OCI-LY7 (cell line): ENCODE data around the gene C12orf76. TPM values are rescaled to one million over a fixed set of nuclear protein-coding genes. Genes with fewer than 3 reads are reported as not detected.

ENCODE experiments used
- BruUV-seq: library from RNA; stranded (reverse); fragments of 400-500 nt; replicated peaks from 2 replicates; lab custom pipeline; 2021; lab: Mats Ljungman, UMichigan
- CTCF ChIA-PET: fragments of 300-600 bp; sonication (Branson Sonifier 250); formaldehyde crosslinking; loops from one replicate; lab custom pipeline; 2022; ENCODE audit warnings: antibody characterized with exemption; ENCODE audit not compliant: unreplicated experiment; lab: Charles Lee
- POLR2A ChIA-PET: fragments of 300-600 bp; sonication (Branson Sonifier 250); formaldehyde crosslinking; loops from one replicate; lab custom pipeline; 2022; ENCODE audit warnings: antibody characterized with exemption; lab: Charles Lee
- DNase-seq: peaks from one replicate; pipeline ENCODE4 v3.0.0-alpha.2; 2015; ENCODE audit warnings: low spot score
- H2AFZ ChIP-seq: fragments of 200-600 bp; sonication (generic), shearing (Covaris generic); 2 replicates; pipeline ENCODE4 v1.6.1; 2014; ENCODE audit warnings: mild to moderate bottlenecking, antibody characterized with exemption, low read length, moderate library complexity
- H3K27ac ChIP-seq: fragments of 200-600 bp; sonication (generic); 2 replicates; pipeline ENCODE4 v1.5.1; 2014; ENCODE audit warnings: mixed run types, low read depth, mild to moderate bottlenecking, moderate library complexity, low read length, inconsistent platforms; ENCODE audit not compliant: poor library complexity, severe bottlenecking
- H3K36me3 ChIP-seq: fragments of 200-600 bp; sonication (generic); 2 replicates; pipeline ENCODE4 v1.6.1; 2014; ENCODE audit warnings: mild to moderate bottlenecking, antibody characterized with exemption, low read length, moderate library complexity, mixed read lengths; ENCODE audit not compliant: insufficient read depth
- H3K4me1 ChIP-seq: fragments of 200-600 bp; sonication (generic); 2 replicates; pipeline ENCODE4 v1.5.1; 2014; ENCODE audit warnings: mild to moderate bottlenecking, low read length; ENCODE audit not compliant: insufficient read depth, poor library complexity, severe bottlenecking
- H3K4me2 ChIP-seq: fragments of 200-600 bp; sonication (generic); 2 replicates; pipeline ENCODE4 v1.6.1; 2014; ENCODE audit warnings: mild to moderate bottlenecking, low read length
- H3K4me3 ChIP-seq: fragments of 200-600 bp; sonication (generic); 2 replicates; pipeline ENCODE4 v1.5.1; 2014; ENCODE audit warnings: mild to moderate bottlenecking, low read depth, low read length; ENCODE audit not compliant: poor library complexity, severe bottlenecking
- H3K79me2 ChIP-seq: fragments of 200-600 bp; sonication (generic); 2 replicates; pipeline ENCODE4 v1.6.1; 2016; ENCODE audit warnings: low read depth, mild to moderate bottlenecking, low read length, moderate library complexity, mixed read lengths; ENCODE audit not compliant: insufficient read depth
- H3K9me2 ChIP-seq: fragments of 200-600 bp; sonication (generic); 2 replicates; pipeline ENCODE4 v1.6.1; 2016; ENCODE audit warnings: mild to moderate bottlenecking, low read length, mixed read lengths; ENCODE audit not compliant: insufficient read depth
- H3K9me3 ChIP-seq: fragments of 200-600 bp; sonication (generic); 2 replicates; pipeline ENCODE4 v1.6.1; 2014; ENCODE audit warnings: mild to moderate bottlenecking, mixed run types, low read length, mixed read lengths
- H4K20me1 ChIP-seq: fragments of 200-600 bp; sonication (generic); 2 replicates; pipeline ENCODE4 v1.6.1; 2014; ENCODE audit warnings: mild to moderate bottlenecking, antibody characterized with exemption, low read length, moderate library complexity, mixed read lengths; ENCODE audit not compliant: insufficient read depth
- EZH2phosphoT487 ChIP-seq: fragments of 200-600 bp; sonication (generic); IDR thresholded peaks from 2 replicates; pipeline ENCODE4 v1.6.1; 2018; ENCODE audit warnings: low read depth, borderline replicate concordance, mild to moderate bottlenecking, mixed run types, antibody characterized with exemption, low read length, moderate library complexity, mixed read lengths
- intact Hi-C: fragments of 100-400 bp; cut with micrococcal nuclease; formaldehyde crosslinking; loops from one replicate; pipeline ENCODE4 v1.10.0; 2022; ENCODE audit not compliant: unreplicated experiment
- small RNA-seq: library from RNA; depleted of rRNA; stranded (forward); fragments of <200 nt; gene quantifications from one replicate; pipeline ENCODE3, GENCODE V24; 2014
- total RNA-seq, 2 experiments: library from RNA; depleted of rRNA in 1 of 2; stranded (reverse); fragments of >200 nt in 1 of 2; shearing (Covaris generic) in 1 of 2; gene quantifications; 2 replicates each; pipeline ENCODE4 v1.2.3, GENCODE V29; 2014 to 2022
- TF ChIP-seq, protein P1 (sequence below): fragments of 200-600 bp; sonication (generic); conservative IDR thresholded peaks from 2 replicates; pipeline ENCODE4 v1.5.1; 2014; ENCODE audit warnings: mild to moderate bottlenecking, antibody characterized with exemption, low read length, moderate library complexity, mixed read lengths

The C12orf76 gene
- total RNA-seq, 2 experiments from 2014 or later, result 24.4 to 36.6 TPM

DNA sequence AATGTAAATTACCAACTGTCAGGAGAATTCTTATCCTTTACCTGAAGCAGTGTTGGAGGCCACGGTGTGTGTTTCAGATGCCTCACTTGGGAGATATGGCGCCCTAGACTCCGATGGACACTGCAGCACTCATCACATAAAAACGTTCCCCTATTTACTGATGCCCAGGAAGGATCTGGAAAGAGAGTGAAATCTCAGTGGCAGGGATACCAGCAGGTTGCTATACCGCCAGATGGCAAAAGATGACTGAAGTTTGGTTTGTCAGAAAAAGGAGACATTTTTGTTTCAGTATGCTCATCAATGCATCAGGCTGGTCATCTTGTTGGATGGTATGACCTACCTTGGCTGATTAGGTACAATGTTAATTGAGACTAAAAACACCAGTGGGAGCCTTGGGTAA lies 56.7 kb downstream of the C12orf76 start:
- peaks cover 22% of the 10 kb centered on the region; the same call in 1 of the 2 replicates for H4K20me1 ChIP-seq
- ChIA-PET POLR2A (interaction anchor here (2.0 kb wide), 1 partner anchor 13 kb away, joined by 9 read pairs; no protein-coding TSS in a partner anchor), CTCF (no interaction called here)
- no peak overlapping the region for H3K4me3 ChIP-seq
- no peak overlapping the region for H3K27ac ChIP-seq
- peaks cover 72% of the 10 kb centered on the region for H3K79me2 ChIP-seq
- H3K9me2 ChIP-seq, result no peaks in the 10 kb centered on the region
- BruUV-seq, result no TSS peak
- TF ChIP-seq, protein P1, sequence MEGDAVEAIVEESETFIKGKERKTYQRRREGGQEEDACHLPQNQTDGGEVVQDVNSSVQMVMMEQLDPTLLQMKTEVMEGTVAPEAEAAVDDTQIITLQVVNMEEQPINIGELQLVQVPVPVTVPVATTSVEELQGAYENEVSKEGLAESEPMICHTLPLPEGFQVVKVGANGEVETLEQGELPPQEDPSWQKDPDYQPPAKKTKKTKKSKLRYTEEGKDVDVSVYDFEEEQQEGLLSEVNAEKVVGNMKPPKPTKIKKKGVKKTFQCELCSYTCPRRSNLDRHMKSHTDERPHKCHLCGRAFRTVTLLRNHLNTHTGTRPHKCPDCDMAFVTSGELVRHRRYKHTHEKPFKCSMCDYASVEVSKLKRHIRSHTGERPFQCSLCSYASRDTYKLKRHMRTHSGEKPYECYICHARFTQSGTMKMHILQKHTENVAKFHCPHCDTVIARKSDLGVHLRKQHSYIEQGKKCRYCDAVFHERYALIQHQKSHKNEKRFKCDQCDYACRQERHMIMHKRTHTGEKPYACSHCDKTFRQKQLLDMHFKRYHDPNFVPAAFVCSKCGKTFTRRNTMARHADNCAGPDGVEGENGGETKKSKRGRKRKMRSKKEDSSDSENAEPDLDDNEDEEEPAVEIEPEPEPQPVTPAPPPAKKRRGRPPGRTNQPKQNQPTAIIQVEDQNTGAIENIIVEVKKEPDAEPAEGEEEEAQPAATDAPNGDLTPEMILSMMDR, result no peak
- no peak for TF ChIP-seq EZH2phosphoT487
- no peak overlapping the region for H3K4me2 ChIP-seq
- peaks cover 72% of the 10 kb centered on the region for H3K36me3 ChIP-seq
- H3K4me1 ChIP-seq, result peaks cover 17% of the 10 kb centered on the region
- H2AFZ ChIP-seq, result no peak overlapping the region
- no peaks in the 10 kb centered on the region for H3K9me3 ChIP-seq
- DNase-seq, result no peak
- intact Hi-C loops, result no loop called here

Small RNA genes within 50 kb of the gene (small RNA-seq; reads per million reads assigned to genes)
- not detected for gene AC007546.2

Other genes with a start within 250 kb of the C12orf76 start
- gene TRPV4, start 215.1 kb downstream of the C12orf76 start, total RNA-seq (2014; rRNA removed; shearing (Covaris generic)), result 2.1 TPM in 1 of 2 replicates, not detected in the other
- gene TRPV4, start 215.1 kb downstream of the C12orf76 start, total RNA-seq (2022), result not detected in 2 replicates
- gene GLTP, start 168.0 kb downstream of the C12orf76 start, total RNA-seq (2014; rRNA removed; shearing (Covaris generic)), result 18.6 and 24.0 TPM in 2 replicates
- gene GLTP, start 168.0 kb downstream of the C12orf76 start, total RNA-seq (2022), result 27.1 and 27.3 TPM in 2 replicates
- gene TCHP, start 148.2 kb downstream of the C12orf76 start, total RNA-seq (2014; rRNA removed; shearing (Covaris generic)), result 13.3 and 15.0 TPM in 2 replicates
- 28.2 and 29.8 TPM in 2 replicates for gene TCHP, start 148.2 kb downstream of the C12orf76 start, total RNA-seq (2022)
- gene GIT2, start 52.2 kb downstream of the C12orf76 start, total RNA-seq (2014; rRNA removed; shearing (Covaris generic)), result 57.1 and 60.6 TPM in 2 replicates
- 123 and 124 TPM in 2 replicates for gene GIT2, start 52.2 kb downstream of the C12orf76 start, total RNA-seq (2022)
- 135 and 140 TPM in 2 replicates for gene ANKRD13A, start 49.1 kb downstream of the C12orf76 start, total RNA-seq (2014; rRNA removed; shearing (Covaris generic))
- gene ANKRD13A, start 49.1 kb downstream of the C12orf76 start, total RNA-seq (2022), result 208 and 216 TPM in 2 replicates
- gene IFT81, start 75.8 kb upstream of the C12orf76 start, total RNA-seq (2014; rRNA removed; shearing (Covaris generic)), result 5.6 and 7.2 TPM in 2 replicates
- 8.4 and 9.8 TPM in 2 replicates for gene IFT81, start 75.8 kb upstream of the C12orf76 start, total RNA-seq (2022)
- 84.1 and 93.5 TPM in 2 replicates for gene ATP2A2, start 232.7 kb upstream of the C12orf76 start, total RNA-seq (2014; rRNA removed; shearing (Covaris generic))
- gene ATP2A2, start 232.7 kb upstream of the C12orf76 start, total RNA-seq (2022), result 166 and 178 TPM in 2 replicates